ENCODE data around the gene RPP25L. TPM values are rescaled to one million over a fixed set of nuclear protein-coding genes. Genes with fewer than 3 reads are reported as not detected.

RPP25L gene
- total RNA-seq, 1 experiment from 2014 or later: 17.2 TPM

GRCh38 chr9:34590381-34591247 is 21.3 kb downstream of the RPP25L start:
- Mint-ChIP-seq H3K36me3 (ENCODE audit: insufficient read depth in 1 of 3, low read depth in 3 of 3) (peaks cover 0 to 2% (median 0%) of the 10 kb centered on the region in 3 experiments; a peak in 1 of 7 replicates), H3K27ac (no peak overlapping the region), H3K9me3 (no peaks in the 10 kb centered on the region; a peak in 2 of 5 replicates), H3K4me1 (peaks cover 31 to 48% of the 10 kb centered on the region in 2 experiments), H3K27me3 (ENCODE audit: low read depth) (peaks cover 95% of the 10 kb centered on the region), H3K4me3 (peak overlapping the region; percentile 69 to 90)
- no peak overlapping the region for H4K5ac ChIP-seq (ENCODE audit: insufficient read length, low read depth, low read length)
- H3K9ac ChIP-seq (ENCODE audit: extremely low read depth, insufficient read length, low read length): no peak overlapping the region
- no peak overlapping the region for H4K91ac ChIP-seq (ENCODE audit: insufficient read length, low read depth, low read length)
- H3K18ac ChIP-seq (ENCODE audit: insufficient read length, low read depth, low read length): no peak overlapping the region
- no peak overlapping the region for H3K14ac ChIP-seq (ENCODE audit: insufficient read depth, low read length)
- H2BK12ac ChIP-seq (ENCODE audit: insufficient read length, low read depth, low read length): no peak overlapping the region
- no peak overlapping the region for H3T11ph ChIP-seq (ENCODE audit: low read length)
- DNase-seq: peak; percentile 60
- no peaks in the 10 kb centered on the region for H3K79me1 ChIP-seq (ENCODE audit: insufficient read depth, low read depth, low read length, poor library complexity, severe bottlenecking)
- H3K4me2 ChIP-seq (ENCODE audit: insufficient read depth, insufficient read length, low read length): peak overlapping the region; percentile 47
- H3K4ac ChIP-seq (ENCODE audit: low read depth, low read length): no peak overlapping the region
- no peak overlapping the region for H2BK120ac ChIP-seq (ENCODE audit: low read depth, low read length, poor library complexity, severe bottlenecking)
- no peak overlapping the region for H4K8ac ChIP-seq (replicated peaks; ENCODE audit: insufficient read length, low read depth, low read length)
- H3K27me3 ChIP-seq (ENCODE audit: insufficient read depth, low read length): peaks cover 74% of the 10 kb centered on the region
- no peak overlapping the region for H2AK5ac ChIP-seq (ENCODE audit: insufficient read length, low read length)
- peaks cover 9% of the 10 kb centered on the region; the same call in 1 of the 2 replicates for H3K4me1 ChIP-seq (ENCODE audit: insufficient read depth, low read length)
- no peak overlapping the region for H2BK15ac ChIP-seq (ENCODE audit: low read depth, low read length)
- H2BK20ac ChIP-seq (ENCODE audit: low read depth, low read length, poor library complexity, severe bottlenecking): no peak overlapping the region
- no CpG with 5 or more reads among the region's 40 CpGs for WGBS (ENCODE audit: extremely low coverage, insufficient read length, low lambda C conversion rate)
- no peak overlapping the region for H2BK5ac ChIP-seq (ENCODE audit: insufficient read length, low read length)
- no peaks in the 10 kb centered on the region for H3K9me3 ChIP-seq (ENCODE audit: control insufficient read depth, low read depth, low read length)
- H3K79me2 ChIP-seq (ENCODE audit: insufficient read depth, low read length): no peaks in the 10 kb centered on the region
- TF ChIP-seq, protein P1, sequence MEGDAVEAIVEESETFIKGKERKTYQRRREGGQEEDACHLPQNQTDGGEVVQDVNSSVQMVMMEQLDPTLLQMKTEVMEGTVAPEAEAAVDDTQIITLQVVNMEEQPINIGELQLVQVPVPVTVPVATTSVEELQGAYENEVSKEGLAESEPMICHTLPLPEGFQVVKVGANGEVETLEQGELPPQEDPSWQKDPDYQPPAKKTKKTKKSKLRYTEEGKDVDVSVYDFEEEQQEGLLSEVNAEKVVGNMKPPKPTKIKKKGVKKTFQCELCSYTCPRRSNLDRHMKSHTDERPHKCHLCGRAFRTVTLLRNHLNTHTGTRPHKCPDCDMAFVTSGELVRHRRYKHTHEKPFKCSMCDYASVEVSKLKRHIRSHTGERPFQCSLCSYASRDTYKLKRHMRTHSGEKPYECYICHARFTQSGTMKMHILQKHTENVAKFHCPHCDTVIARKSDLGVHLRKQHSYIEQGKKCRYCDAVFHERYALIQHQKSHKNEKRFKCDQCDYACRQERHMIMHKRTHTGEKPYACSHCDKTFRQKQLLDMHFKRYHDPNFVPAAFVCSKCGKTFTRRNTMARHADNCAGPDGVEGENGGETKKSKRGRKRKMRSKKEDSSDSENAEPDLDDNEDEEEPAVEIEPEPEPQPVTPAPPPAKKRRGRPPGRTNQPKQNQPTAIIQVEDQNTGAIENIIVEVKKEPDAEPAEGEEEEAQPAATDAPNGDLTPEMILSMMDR (conservative IDR thresholded peaks at IDR 0.05): no peak
- H3K56ac ChIP-seq (ENCODE audit: insufficient read length, low read depth, low read length): no peak overlapping the region
- H4K20me1 ChIP-seq (ENCODE audit: control insufficient read depth, insufficient read depth, insufficient read length): peaks cover 4% of the 10 kb centered on the region
- no peak overlapping the region for H3K27ac ChIP-seq (ENCODE audit: insufficient read length, low read depth, low read length)
- no peak overlapping the region for H2AFZ ChIP-seq (ENCODE audit: low read length)
- H3K23ac ChIP-seq (ENCODE audit: insufficient read length, low read depth, low read length): no peak overlapping the region
- H3K23me2 ChIP-seq (ENCODE audit: insufficient read length, low read depth, low read length, poor library complexity, severe bottlenecking): peaks cover 21% of the 10 kb centered on the region
